H1 (cell line): ENCODE results near the gene ACSF2. TPM values are rescaled to one million over a fixed set of nuclear protein-coding genes. Genes with fewer than 3 reads are reported as not detected.

Source experiments
- CTCF ChIA-PET: fragments of 300-600 bp; sonication (Branson Sonifier 250); formaldehyde crosslinking; loops from one replicate; lab custom pipeline; 2021; ENCODE audit not compliant: partially characterized antibody; lab: Charles Lee
- POLR2A ChIA-PET: fragments of 300-600 bp; sonication (Branson Sonifier 250); formaldehyde crosslinking; loops from one replicate; lab custom pipeline; 2021; ENCODE audit warnings: inconsistent platforms; ENCODE audit not compliant: partially characterized antibody; lab: Charles Lee
- DNase-seq, 2 experiments: peaks; one replicate each; pipeline versions ENCODE4 v3.0.0 to v3.0.0-alpha.2; 2010 to 2022; ENCODE audit warnings: low spot score in 2 of 2, low read depth in 1 of 2, mixed read lengths in 1 of 2
- FAIRE-seq: peaks from 2 replicates; lab custom pipeline; 2011; peaks lifted over from hg19 to GRCh38; lab: Jason Lieb, UNC
- H2AFZ ChIP-seq: 2 replicates; pipeline ENCODE4 v1.8.1; 2012; ENCODE audit warnings: low read length, inconsistent platforms
- H2AK5ac ChIP-seq: 2 replicates; pipeline ENCODE4 v1.6.1; 2013; ENCODE audit warnings: low read depth, low read length
- H2BK120ac ChIP-seq: replicated peaks from 2 replicates; pipeline ENCODE3; 2013; ENCODE audit warnings: low read depth, low read length, inconsistent platforms
- H2BK12ac ChIP-seq: 2 replicates; pipeline ENCODE4 v1.6.1; 2013; ENCODE audit warnings: low read depth, low read length
- H2BK15ac ChIP-seq: 2 replicates; pipeline ENCODE4 v1.6.1; 2013; ENCODE audit warnings: low read length
- H2BK20ac ChIP-seq: 2 replicates; pipeline ENCODE4 v1.6.1; 2013; ENCODE audit warnings: low read length
- H2BK5ac ChIP-seq: 2 replicates; pipeline ENCODE4 v1.6.1; 2013; ENCODE audit warnings: low read depth, low read length
- H3K14ac ChIP-seq: 2 replicates; pipeline ENCODE4 v1.6.1; 2013; ENCODE audit warnings: inconsistent platforms; ENCODE audit not compliant: insufficient read length
- H3K18ac ChIP-seq: 2 replicates; pipeline ENCODE4 v1.6.1; 2013; ENCODE audit warnings: low read length; ENCODE audit errors: extremely low read depth
- H3K23ac ChIP-seq: 2 replicates; pipeline ENCODE4 v1.6.1; 2013; ENCODE audit warnings: inconsistent platforms; ENCODE audit not compliant: insufficient read length
- H3K23me2 ChIP-seq: 2 replicates; pipeline ENCODE4 v1.6.1; 2013; ENCODE audit warnings: low read depth, low read length
- H3K27ac ChIP-seq: 2 replicates; pipeline ENCODE4 v1.6.1; 2011; ENCODE audit warnings: low read depth, low read length, inconsistent platforms
- H3K27me3 ChIP-seq, 4 experiments: replicated peaks in 1 of 4; 1 replicate in 1 of 4; 2 replicates in 3 of 4; pipeline versions ENCODE4 v1.6.1 to v1.8.1; 2011 to 2013; ENCODE audit warnings: low read length in 3 of 4, mild to moderate bottlenecking in 3 of 4, inconsistent platforms in 2 of 4, mixed read lengths in 2 of 4, moderate library complexity in 1 of 4; ENCODE audit not compliant: control insufficient read depth in 3 of 4, insufficient read depth in 3 of 4; ENCODE audit errors: extremely low read depth in 1 of 4
- H3K36me3 ChIP-seq, 4 experiments: 2 replicates each; pipeline versions ENCODE4 v1.6.1 to v1.8.1; 2011 to 2013; ENCODE audit warnings: mild to moderate bottlenecking in 4 of 4, low read length in 3 of 4, moderate library complexity in 2 of 4, control low read depth in 1 of 4, inconsistent platforms in 1 of 4; ENCODE audit not compliant: insufficient read depth in 4 of 4, control insufficient read depth in 2 of 4
- H3K4ac ChIP-seq: replicated peaks from 2 replicates; pipeline ENCODE3; 2013; ENCODE audit warnings: low read length, low read depth, mixed read lengths, inconsistent platforms; ENCODE audit not compliant: insufficient read length
- H3K4me1 ChIP-seq, 4 experiments: replicated peaks in 1 of 4; 1 replicate in 1 of 4; 2 replicates in 3 of 4; pipeline versions ENCODE4 v1.6.1 to v1.8.1; 2011 to 2013; ENCODE audit warnings: low read length in 3 of 4, inconsistent platforms in 2 of 4, mixed read lengths in 1 of 4; ENCODE audit not compliant: insufficient read depth in 4 of 4, control insufficient read depth in 3 of 4
- H3K4me2 ChIP-seq, 2 experiments: 2 replicates each; pipeline versions ENCODE4 v1.6.1 to v1.8.1; 2011 to 2013; ENCODE audit warnings: low read depth in 2 of 2, low read length in 2 of 2, control low read depth in 1 of 2, inconsistent platforms in 1 of 2, mild to moderate bottlenecking in 1 of 2; ENCODE audit not compliant: insufficient read depth in 1 of 2
- H3K4me3 ChIP-seq, 4 experiments: fragments of 200-600, 300-600 bp in 1 of 4; sonication (generic), shearing (Covaris generic), sonication (Bioruptor Twin) in 1 of 4; 2 replicates each; pipeline versions ENCODE4 v1.5.1 to v1.8.1; 2011 to 2016; ENCODE audit warnings: low read length in 4 of 4, low read depth in 3 of 4, control low read depth in 2 of 4, inconsistent platforms in 2 of 4, mild to moderate bottlenecking in 2 of 4, mixed read lengths in 1 of 4, moderate library complexity in 1 of 4; ENCODE audit not compliant: insufficient read depth in 2 of 4; ENCODE audit errors: extremely low read depth in 1 of 4
- H3K56ac ChIP-seq: replicated peaks from 2 replicates; pipeline ENCODE3; 2013; ENCODE audit warnings: low read depth, mild to moderate bottlenecking, mixed read lengths, low read length, inconsistent platforms; ENCODE audit not compliant: insufficient read length
- H3K79me1 ChIP-seq: 2 replicates; pipeline ENCODE4 v1.6.1; 2013; ENCODE audit warnings: low read depth, low read length, control low read depth
- H3K79me2 ChIP-seq, 2 experiments: 2 replicates each; pipeline versions ENCODE4 v1.6.1 to v1.8.1; 2012 to 2013; ENCODE audit warnings: low read length in 2 of 2, mild to moderate bottlenecking in 2 of 2, inconsistent platforms in 1 of 2; ENCODE audit not compliant: insufficient read depth in 2 of 2, control insufficient read depth in 1 of 2
- H3K9ac ChIP-seq, 4 experiments: replicated peaks in 1 of 4; 1 replicate in 1 of 4; 2 replicates in 3 of 4; pipeline versions ENCODE4 v1.6.1 to v1.8.1; 2011 to 2013; ENCODE audit warnings: low read depth in 3 of 4, low read length in 3 of 4, control low read depth in 2 of 4, mild to moderate bottlenecking in 2 of 4, moderate library complexity in 2 of 4, inconsistent platforms in 1 of 4; ENCODE audit errors: extremely low read depth in 1 of 4
- H3K9me3 ChIP-seq, 2 experiments: 2 replicates each; pipeline versions ENCODE4 v1.6.1 to v1.8.1; 2012 to 2013; ENCODE audit warnings: mild to moderate bottlenecking in 2 of 2, moderate library complexity in 2 of 2, control low read depth in 1 of 2, inconsistent platforms in 1 of 2, low read depth in 1 of 2, low read length in 1 of 2, mixed read lengths in 1 of 2; ENCODE audit not compliant: insufficient read depth in 2 of 2
- H4K20me1 ChIP-seq, 2 experiments: replicated peaks in 1 of 2; 2 replicates each; pipeline versions ENCODE3 to v1.8.1; 2011 to 2013; ENCODE audit warnings: inconsistent platforms in 2 of 2, low read length in 2 of 2, mild to moderate bottlenecking in 1 of 2; ENCODE audit not compliant: insufficient read depth in 2 of 2, control insufficient read depth in 1 of 2
- H4K5ac ChIP-seq: 2 replicates; pipeline ENCODE4 v1.6.1; 2013; ENCODE audit warnings: low read length, low read depth, mixed read lengths, inconsistent platforms; ENCODE audit not compliant: insufficient read length
- H4K8ac ChIP-seq: 2 replicates; pipeline ENCODE4 v1.8.0; 2013; ENCODE audit warnings: mild to moderate bottlenecking, moderate library complexity, low read length, inconsistent platforms; ENCODE audit not compliant: insufficient read depth; ENCODE audit errors: extremely low read depth
- H4K91ac ChIP-seq: replicated peaks from 2 replicates; pipeline ENCODE3; 2013; ENCODE audit warnings: low read length, mixed read lengths, inconsistent platforms; ENCODE audit not compliant: insufficient read length
- GTF2F1 ChIP-seq: IDR thresholded peaks from 2 replicates; pipeline ENCODE4 v1.6.1; 2012; ENCODE audit warnings: low read depth, low read length, improper control_type of control experiment, borderline replicate concordance
- KDM1A ChIP-seq: fragments of 200-600, 300-600 bp; sonication (generic); IDR thresholded peaks from 2 replicates; pipeline ENCODE4 v1.7.1; 2016; ENCODE audit warnings: mild to moderate bottlenecking, low read length, borderline replicate concordance
- RXRA ChIP-seq: IDR thresholded peaks from 2 replicates; pipeline ENCODE4 v1.6.1; 2011; ENCODE audit warnings: low read depth, mild to moderate bottlenecking, low read length, moderate library complexity; ENCODE audit not compliant: insufficient read depth
- WGBS, 2 experiments: shearing (Covaris generic) in 1 of 2; methylation state at CpG; one replicate each; pipeline versions ENCODE4 v1.1.6 to v1.1.7; 2013 to 2015; ENCODE audit warnings: low lambda C conversion rate in 2 of 2, mixed read lengths in 2 of 2, inconsistent platforms in 1 of 2, low coverage in 1 of 2, missing lambda C conversion rate in 1 of 2; ENCODE audit not compliant: insufficient replicate concordance in 2 of 2, insufficient coverage in 1 of 2, insufficient read length in 1 of 2; ENCODE audit errors: extremely low coverage in 1 of 2, missing lambda C conversion rate in 1 of 2; 5-methylcytosine and 5-hydroxymethylcytosine counted together
- polyA plus RNA-seq, 7 experiments: library from polyadenylated mRNA; depleted of rRNA in 3 of 7; stranded (reverse) in 5 of 7; unstranded in 2 of 7; fragments of >200 nt in 5 of 7; fragments of 200-250 nt in 2 of 7; gene quantifications; 1 replicate in 5 of 7; 2 replicates in 1 of 7; 4 replicates in 1 of 7; pipeline versions ENCODE4 v1.2.1 to v1.2.3, GENCODE V29; 2011 to 2013; ENCODE audit warnings: missing spikeins in 2 of 7, mixed read lengths in 2 of 7
- total RNA-seq: library from RNA; stranded (reverse); fragmentation: NEBNext Ultra II Directional; extraction: Animal tissue kit (Norgen Biotek cat#: 25700); gene quantifications from 2 replicates; pipeline ENCODE4 v1.2.1, GENCODE V29; 2021

Gene ACSF2
- total and polyA plus RNA-seq, 2 of the 8 experiments (the other 6 are each of a cell fraction or from before 2014, with no cell fraction given): 14.5 to 16.3 TPM

- no peak overlapping the region for H4K5ac ChIP-seq
- CTCF ChIA-PET: interaction anchor here (5.5 kb wide), 1 partner anchor 9 kb away, joined by 32 read pairs; the partner anchor contains the start of gene LRRC59
- no peak overlapping the region for H4K8ac ChIP-seq
- no peak overlapping the region for H2BK12ac ChIP-seq
- H2AK5ac ChIP-seq: no peak overlapping the region
- H2BK120ac ChIP-seq: no peak overlapping the region
- H3K79me1 ChIP-seq: no peaks in the 10 kb centered on the region
- H2BK20ac ChIP-seq: no peak overlapping the region
- H3K18ac ChIP-seq: no peak overlapping the region
- H3K14ac ChIP-seq: no peak overlapping the region
- no peak overlapping the region for H3K23ac ChIP-seq
- no peak for DNase-seq
- no peaks in the 10 kb centered on the region for H3K79me2 ChIP-seq
- H2AFZ ChIP-seq: no peak overlapping the region
- no peak overlapping the region for H2BK5ac ChIP-seq
- no peak overlapping the region for H4K91ac ChIP-seq
- no peaks in the 10 kb centered on the region for H3K9me3 ChIP-seq
- no peak overlapping the region for H3K9ac ChIP-seq
- no peaks in the 10 kb centered on the region for H3K23me2 ChIP-seq
- POLR2A ChIA-PET: interaction anchor here (1.0 kb wide), 1 partner anchor 10 kb away, joined by 5 read pairs; no protein-coding TSS in a partner anchor
- H3K36me3 ChIP-seq: no peaks in the 10 kb centered on the region
- H3K4me1 ChIP-seq: peaks cover 0 to 5% (median 0%) of the 10 kb centered on the region in 4 experiments; a peak in 1 of 7 replicates
- H3K27me3 ChIP-seq: no peaks in the 10 kb centered on the region; a peak in 2 of 7 replicates
- WGBS, 2 experiments: 85% methylated on average over 5 of the region's 5 CpGs; no CpG with 5 or more reads in 1 of the 2 experiments
- H3K4me2 ChIP-seq: no peak overlapping the region
- H3K4ac ChIP-seq: no peak overlapping the region
- H3K56ac ChIP-seq: no peak overlapping the region
- H3K27ac ChIP-seq: no peak overlapping the region
- no peaks in the 10 kb centered on the region for H4K20me1 ChIP-seq
- no peak overlapping the region for H2BK15ac ChIP-seq
- FAIRE-seq: no peak
- H3K4me3 ChIP-seq: no peak overlapping the region
- TF ChIP-seq KDM1A: no peak
- no peak for TF ChIP-seq GTF2F1
- no peak for TF ChIP-seq RXRA
Measured at GRCh38 chr17:50406578-50406977, 19.4 kb upstream of the ACSF2 start.
